SK-N-SH treated with all-trans-retinoic acid at 6 μM for 48 hours (cell line): ENCODE results near the gene PTGIS.

Experiments used
- ATAC-seq: fragments of 200-7000 bp; cut with Tn5 transposase; 3 replicates; pipeline ENCODE4 v1.9.1; 2020; ENCODE audit warnings: mild to moderate bottlenecking, moderate library complexity
- ARNTL ChIP-seq: fragments of 450-650 bp; formaldehyde crosslinking; IDR thresholded peaks from 2 replicates; pipeline ENCODE4 v1.5.0; 2020; ENCODE audit warnings: low read depth, mild to moderate bottlenecking, moderate library complexity, borderline replicate concordance
- BACH2 ChIP-seq: fragments of 250-450 bp; sonication (Bioruptor Pico); IDR thresholded peaks from 2 replicates; pipeline ENCODE4 v1.9.0; 2021; ENCODE audit warnings: mild to moderate bottlenecking, borderline replicate concordance
- CSDC2 ChIP-seq: fragments of 250-450 bp; sonication (Bioruptor Pico); IDR thresholded peaks from 2 replicates; pipeline ENCODE4 v1.5.0; 2020; ENCODE audit warnings: mild to moderate bottlenecking, moderate library complexity
- ESRRG ChIP-seq: fragments of 250-450 bp; sonication (Bioruptor Pico); IDR thresholded peaks from 2 replicates; pipeline ENCODE4 v1.6.1; 2021; ENCODE audit warnings: mild to moderate bottlenecking
- ISL1 ChIP-seq: fragments of 250-450 bp; sonication (Bioruptor Pico); IDR thresholded peaks from 2 replicates; pipeline ENCODE4 v2.1.2; 2022; ENCODE audit warnings: mild to moderate bottlenecking, moderate library complexity
- OSR1 ChIP-seq: fragments of 250-450 bp; sonication (Bioruptor Pico); IDR thresholded peaks from 2 replicates; pipeline ENCODE4 v1.8.0; 2022; ENCODE audit warnings: moderate library complexity, mild to moderate bottlenecking, inconsistent platforms
- TOX ChIP-seq: fragments of 250-450 bp; sonication (Bioruptor Pico); IDR thresholded peaks from 2 replicates; pipeline ENCODE4 v1.8.0; 2021; ENCODE audit warnings: mild to moderate bottlenecking, moderate library complexity, borderline replicate concordance
- ZNF565 ChIP-seq: fragments of 450-650 bp; formaldehyde crosslinking; conservative IDR thresholded peaks from 2 replicates; pipeline ENCODE4 v1.5.0; 2020; ENCODE audit warnings: low read depth, mild to moderate bottlenecking, moderate library complexity
- ZNF70 ChIP-seq: fragments of 450-650 bp; formaldehyde crosslinking; IDR thresholded peaks from 2 replicates; pipeline ENCODE4 v1.5.0; 2020; ENCODE audit warnings: mild to moderate bottlenecking, moderate library complexity
- TF ChIP-seq, protein P1 (sequence below): fragments of 250-450 bp; sonication (Bioruptor Pico); IDR thresholded peaks from 2 replicates; pipeline ENCODE4 v1.5.0; 2020; ENCODE audit warnings: mild to moderate bottlenecking, moderate library complexity
- TF ChIP-seq, protein P2 (sequence below): fragments of 250-450 bp; sonication (Bioruptor Pico); IDR thresholded peaks from 2 replicates; pipeline ENCODE4 v1.8.0; 2020; ENCODE audit warnings: mild to moderate bottlenecking, moderate library complexity, borderline replicate concordance
- TF ChIP-seq, protein P3 (sequence below): fragments of 250-450 bp; sonication (Bioruptor Pico); IDR thresholded peaks from 2 replicates; pipeline ENCODE4 v1.5.1; 2020; ENCODE audit warnings: low read depth, mild to moderate bottlenecking, moderate library complexity
- TF ChIP-seq, protein P4 (sequence below): fragments of 250-450 bp; sonication (Bioruptor Pico); IDR thresholded peaks from 2 replicates; pipeline ENCODE4 v1.5.1; 2021; ENCODE audit warnings: mild to moderate bottlenecking, moderate library complexity

The PTGIS gene

DNA sequence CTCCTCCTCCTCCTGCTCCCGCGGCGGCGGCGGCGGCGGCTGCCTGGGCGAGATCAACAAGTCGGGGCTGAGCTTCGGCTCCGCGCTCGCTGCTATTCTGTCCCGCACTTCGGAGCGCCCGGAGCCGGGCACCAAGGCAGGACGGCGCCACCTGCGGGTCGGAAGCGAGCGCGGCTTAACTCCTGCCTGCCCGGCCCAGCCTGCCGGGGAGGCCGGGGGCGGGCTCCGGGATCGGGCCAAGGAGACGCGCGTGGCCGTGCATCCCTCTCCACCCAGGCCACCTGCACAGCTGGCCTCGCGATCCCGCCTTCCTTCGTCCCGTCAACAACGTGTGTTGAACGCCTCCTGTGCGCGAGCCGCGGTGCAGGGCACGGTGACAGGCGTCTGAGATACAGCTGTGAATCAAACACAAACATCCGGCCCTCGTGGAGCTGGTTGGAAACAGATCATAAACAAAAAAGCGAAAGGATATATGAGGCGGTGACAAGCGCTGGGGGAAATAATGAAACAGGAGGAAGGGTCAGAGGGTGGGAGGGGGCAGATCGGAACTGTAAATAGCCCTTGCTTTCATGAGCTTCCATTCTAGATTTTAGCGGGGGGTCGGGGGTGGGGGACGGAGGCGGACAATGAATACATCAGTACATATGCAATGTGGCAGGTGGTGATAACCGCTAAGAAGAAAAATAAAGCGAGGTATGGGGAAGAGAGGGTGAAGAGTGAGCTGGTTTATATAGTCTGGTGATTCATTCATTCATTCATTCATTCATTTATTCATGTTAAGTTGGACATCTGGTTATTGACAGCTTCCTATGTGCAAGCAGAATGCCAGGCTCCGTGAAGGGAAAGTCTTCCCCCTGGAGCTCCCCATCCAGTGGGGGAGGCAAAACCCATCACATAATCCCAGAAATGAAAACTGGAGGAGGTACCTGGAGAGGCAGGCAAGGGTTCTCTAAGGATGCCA is 83.5 kb downstream of the PTGIS start:
- peak; percentile 99 for ATAC-seq
- TF ChIP-seq, protein P1, sequence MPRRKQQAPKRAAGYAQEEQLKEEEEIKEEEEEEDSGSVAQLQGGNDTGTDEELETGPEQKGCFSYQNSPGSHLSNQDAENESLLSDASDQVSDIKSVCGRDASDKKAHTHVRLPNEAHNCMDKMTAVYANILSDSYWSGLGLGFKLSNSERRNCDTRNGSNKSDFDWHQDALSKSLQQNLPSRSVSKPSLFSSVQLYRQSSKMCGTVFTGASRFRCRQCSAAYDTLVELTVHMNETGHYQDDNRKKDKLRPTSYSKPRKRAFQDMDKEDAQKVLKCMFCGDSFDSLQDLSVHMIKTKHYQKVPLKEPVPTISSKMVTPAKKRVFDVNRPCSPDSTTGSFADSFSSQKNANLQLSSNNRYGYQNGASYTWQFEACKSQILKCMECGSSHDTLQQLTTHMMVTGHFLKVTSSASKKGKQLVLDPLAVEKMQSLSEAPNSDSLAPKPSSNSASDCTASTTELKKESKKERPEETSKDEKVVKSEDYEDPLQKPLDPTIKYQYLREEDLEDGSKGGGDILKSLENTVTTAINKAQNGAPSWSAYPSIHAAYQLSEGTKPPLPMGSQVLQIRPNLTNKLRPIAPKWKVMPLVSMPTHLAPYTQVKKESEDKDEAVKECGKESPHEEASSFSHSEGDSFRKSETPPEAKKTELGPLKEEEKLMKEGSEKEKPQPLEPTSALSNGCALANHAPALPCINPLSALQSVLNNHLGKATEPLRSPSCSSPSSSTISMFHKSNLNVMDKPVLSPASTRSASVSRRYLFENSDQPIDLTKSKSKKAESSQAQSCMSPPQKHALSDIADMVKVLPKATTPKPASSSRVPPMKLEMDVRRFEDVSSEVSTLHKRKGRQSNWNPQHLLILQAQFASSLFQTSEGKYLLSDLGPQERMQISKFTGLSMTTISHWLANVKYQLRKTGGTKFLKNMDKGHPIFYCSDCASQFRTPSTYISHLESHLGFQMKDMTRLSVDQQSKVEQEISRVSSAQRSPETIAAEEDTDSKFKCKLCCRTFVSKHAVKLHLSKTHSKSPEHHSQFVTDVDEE (CRISPR knock-in tag), result 0 out of 2 replicates have a peak, but pooled peaks have one; percentile 39
- TF ChIP-seq, protein P2, sequence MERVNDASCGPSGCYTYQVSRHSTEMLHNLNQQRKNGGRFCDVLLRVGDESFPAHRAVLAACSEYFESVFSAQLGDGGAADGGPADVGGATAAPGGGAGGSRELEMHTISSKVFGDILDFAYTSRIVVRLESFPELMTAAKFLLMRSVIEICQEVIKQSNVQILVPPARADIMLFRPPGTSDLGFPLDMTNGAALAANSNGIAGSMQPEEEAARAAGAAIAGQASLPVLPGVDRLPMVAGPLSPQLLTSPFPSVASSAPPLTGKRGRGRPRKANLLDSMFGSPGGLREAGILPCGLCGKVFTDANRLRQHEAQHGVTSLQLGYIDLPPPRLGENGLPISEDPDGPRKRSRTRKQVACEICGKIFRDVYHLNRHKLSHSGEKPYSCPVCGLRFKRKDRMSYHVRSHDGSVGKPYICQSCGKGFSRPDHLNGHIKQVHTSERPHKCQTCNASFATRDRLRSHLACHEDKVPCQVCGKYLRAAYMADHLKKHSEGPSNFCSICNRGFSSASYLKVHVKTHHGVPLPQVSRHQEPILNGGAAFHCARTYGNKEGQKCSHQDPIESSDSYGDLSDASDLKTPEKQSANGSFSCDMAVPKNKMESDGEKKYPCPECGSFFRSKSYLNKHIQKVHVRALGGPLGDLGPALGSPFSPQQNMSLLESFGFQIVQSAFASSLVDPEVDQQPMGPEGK (CRISPR knock-in tag), result no peak

DNA sequence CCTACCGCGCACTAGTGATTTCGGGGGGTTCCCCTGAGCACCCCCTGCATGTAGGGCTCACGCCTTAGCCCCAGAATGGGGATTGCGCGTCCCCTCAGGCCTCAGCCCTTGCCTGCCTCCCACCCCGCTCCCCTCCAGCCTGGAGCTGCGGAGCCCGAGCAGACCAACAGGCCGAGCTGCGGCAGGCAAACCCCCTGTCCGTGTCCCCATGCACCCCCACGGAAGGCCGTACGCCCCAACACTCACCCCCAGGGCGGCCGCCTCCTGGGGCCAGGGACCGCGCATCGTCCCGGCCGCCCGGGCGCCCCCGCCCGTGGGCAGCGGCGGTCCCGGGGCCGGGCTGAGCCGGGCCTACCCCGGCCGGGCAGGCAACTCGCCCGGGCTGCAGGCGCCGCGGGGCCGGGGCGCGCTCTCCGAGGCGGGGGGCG is 84.2 kb downstream of the PTGIS start:
- ATAC-seq, result peak; percentile 19
- TF ChIP-seq ARNTL (CRISPR knock-in tag) (no peak), ZNF70 (CRISPR knock-in tag) (no peak), ZNF565 (no peak), TOX (CRISPR knock-in tag) (no peak), ISL1 (CRISPR knock-in tag) (no peak), CSDC2 (CRISPR knock-in tag) (no peak), ESRRG (CRISPR knock-in tag) (no peak), OSR1 (CRISPR knock-in tag) (no peak), BACH2 (CRISPR knock-in tag) (no peak)
- TF ChIP-seq, protein P3, sequence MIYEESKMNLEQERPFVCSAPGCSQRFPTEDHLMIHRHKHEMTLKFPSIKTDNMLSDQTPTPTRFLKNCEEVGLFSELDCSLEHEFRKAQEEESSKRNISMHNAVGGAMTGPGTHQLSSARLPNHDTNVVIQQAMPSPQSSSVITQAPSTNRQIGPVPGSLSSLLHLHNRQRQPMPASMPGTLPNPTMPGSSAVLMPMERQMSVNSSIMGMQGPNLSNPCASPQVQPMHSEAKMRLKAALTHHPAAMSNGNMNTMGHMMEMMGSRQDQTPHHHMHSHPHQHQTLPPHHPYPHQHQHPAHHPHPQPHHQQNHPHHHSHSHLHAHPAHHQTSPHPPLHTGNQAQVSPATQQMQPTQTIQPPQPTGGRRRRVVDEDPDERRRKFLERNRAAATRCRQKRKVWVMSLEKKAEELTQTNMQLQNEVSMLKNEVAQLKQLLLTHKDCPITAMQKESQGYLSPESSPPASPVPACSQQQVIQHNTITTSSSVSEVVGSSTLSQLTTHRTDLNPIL (CRISPR knock-in tag), result no peak
- TF ChIP-seq, protein P4, sequence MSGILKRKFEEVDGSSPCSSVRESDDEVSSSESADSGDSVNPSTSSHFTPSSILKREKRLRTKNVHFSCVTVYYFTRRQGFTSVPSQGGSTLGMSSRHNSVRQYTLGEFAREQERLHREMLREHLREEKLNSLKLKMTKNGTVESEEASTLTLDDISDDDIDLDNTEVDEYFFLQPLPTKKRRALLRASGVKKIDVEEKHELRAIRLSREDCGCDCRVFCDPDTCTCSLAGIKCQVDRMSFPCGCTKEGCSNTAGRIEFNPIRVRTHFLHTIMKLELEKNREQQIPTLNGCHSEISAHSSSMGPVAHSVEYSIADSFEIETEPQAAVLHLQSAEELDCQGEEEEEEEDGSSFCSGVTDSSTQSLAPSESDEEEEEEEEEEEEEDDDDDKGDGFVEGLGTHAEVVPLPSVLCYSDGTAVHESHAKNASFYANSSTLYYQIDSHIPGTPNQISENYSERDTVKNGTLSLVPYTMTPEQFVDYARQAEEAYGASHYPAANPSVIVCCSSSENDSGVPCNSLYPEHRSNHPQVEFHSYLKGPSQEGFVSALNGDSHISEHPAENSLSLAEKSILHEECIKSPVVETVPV (CRISPR knock-in tag), result no peak
- TF ChIP-seq, protein P2 (CRISPR knock-in tag), result no peak
- TF ChIP-seq, protein P1 (CRISPR knock-in tag), result no peak
- TF ChIP-seq, all 23 proteins: peak for 0
